ENCODE measurements around the gene CNN3.

CNN3 gene

GRCh38 chr1:94937820-94938219, 10.9 kb upstream of the CNN3 start:
- no peak overlapping the region for H3K4me3 ChIP-seq (replicated peaks; ENCODE audit: low read depth, low read length)
- DNase-seq (ENCODE audit: low read depth), result no peak
- no peak for TF ChIP-seq CTCF (IDR thresholded peaks at IDR 0.05; ENCODE audit: low read length, missing control alignments)

- H3K4me3 ChIP-seq (replicated peaks; ENCODE audit: low read depth, low read length), result no peak overlapping the region
- no peak for DNase-seq (ENCODE audit: low read depth)
- TF ChIP-seq CTCF (IDR thresholded peaks at IDR 0.05; ENCODE audit: low read length, missing control alignments), result no peak
These were observed 10.1 kb upstream of the CNN3 start for GRCh38 chr1:94936861-94937620.

GRCh38 chr1:94935476-94935875, 8.6 kb upstream of the CNN3 start:
- H3K4me3 ChIP-seq (replicated peaks; ENCODE audit: low read depth, low read length), result no peak overlapping the region
- no peak for DNase-seq (ENCODE audit: low read depth)
- no peak for TF ChIP-seq CTCF (IDR thresholded peaks at IDR 0.05; ENCODE audit: low read length, missing control alignments)

- H3K4me3 ChIP-seq (replicated peaks; ENCODE audit: low read depth, low read length), result no peak overlapping the region
- no peak for DNase-seq (ENCODE audit: low read depth)
- no peak for TF ChIP-seq CTCF (IDR thresholded peaks at IDR 0.05; ENCODE audit: low read length, missing control alignments)
These were observed 8.1 kb upstream of the CNN3 start for GRCh38 chr1:94935034-94935433.

GRCh38 chr1:94934551-94934950, 7.6 kb upstream of the CNN3 start:
- no peak for DNase-seq (ENCODE audit: low read depth)
- H3K4me3 ChIP-seq (replicated peaks; ENCODE audit: low read depth, low read length), result no peak overlapping the region
- no peak for TF ChIP-seq CTCF (IDR thresholded peaks at IDR 0.05; ENCODE audit: low read length, missing control alignments)

GRCh38 chr1:94931254-94931841, 4.4 kb upstream of the CNN3 start:
- TF ChIP-seq CTCF (IDR thresholded peaks at IDR 0.05; ENCODE audit: low read length, missing control alignments), result no peak
- H3K4me3 ChIP-seq (replicated peaks; ENCODE audit: low read depth, low read length), result no peak overlapping the region
- no peak for DNase-seq (ENCODE audit: low read depth)

Measured in fibroblast of pulmonary artery (primary cell).